Measurements from ENCODE around the gene CLEC4F.

DNA sequence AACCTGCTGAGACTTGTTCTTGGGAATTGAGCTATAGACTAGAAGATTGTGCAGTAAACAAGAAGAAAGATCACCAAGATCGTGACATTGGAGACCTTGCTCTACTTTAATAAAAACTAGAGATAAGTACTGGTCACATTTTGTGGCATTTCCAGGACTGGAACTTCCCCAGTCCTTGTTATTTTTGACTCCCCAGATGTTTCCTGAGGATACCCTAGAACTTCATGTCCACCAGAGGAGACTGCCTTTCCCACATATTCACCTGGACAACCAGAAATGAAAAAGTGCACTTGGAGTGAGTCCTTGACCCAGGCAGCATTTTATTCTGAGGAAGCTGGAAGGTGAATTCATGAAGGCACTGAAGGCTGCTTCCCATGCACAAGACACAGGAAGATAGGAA, 9.5 kb upstream of the CLEC4F start:
- no peak for TF ChIP-seq ZFX (IDR thresholded peaks at IDR 0.05)
- TF ChIP-seq CTCF (conservative IDR thresholded peaks at IDR 0.05), result no peak

All from C4-2B (cell line).